ENCODE results near the gene HSPB2. TPM values are rescaled to one million over a fixed set of nuclear protein-coding genes. Genes with fewer than 3 reads are reported as not detected.

Gene HSPB2
- total and polyA plus RNA-seq, 2 of the 8 experiments (the other 6 are each of a cell fraction or from before 2014, with no cell fraction given): 0.32 to 0.86 TPM

- no peak overlapping the region for H2BK20ac ChIP-seq (ENCODE audit: low read length)
- no peak overlapping the region for H3K27ac ChIP-seq (ENCODE audit: low read depth, low read length)
- no peaks in the 10 kb centered on the region; the same call in 1 of the 2 replicates for H3K23me2 ChIP-seq (ENCODE audit: low read depth, low read length)
- H3K9me3 ChIP-seq (ENCODE audit: insufficient read depth in 2 of 2, low read depth in 1 of 2, low read length in 1 of 2): no peaks in the 10 kb centered on the region
- H2BK5ac ChIP-seq (ENCODE audit: low read depth, low read length): no peak overlapping the region
- no peaks in the 10 kb centered on the region for H3K27me3 ChIP-seq (replicated peaks in 1 of 4; ENCODE audit: control insufficient read depth in 3 of 4, extremely low read depth in 1 of 4, insufficient read depth in 3 of 4, low read length in 3 of 4)
- H2BK15ac ChIP-seq (ENCODE audit: low read length): no peak overlapping the region
- H2AFZ ChIP-seq (ENCODE audit: low read length): no peak overlapping the region
- H4K8ac ChIP-seq (ENCODE audit: extremely low read depth, insufficient read depth, low read length): no peak overlapping the region
- H3K14ac ChIP-seq (ENCODE audit: insufficient read length): no peak overlapping the region
- H2BK120ac ChIP-seq (replicated peaks; ENCODE audit: low read depth, low read length): no peak overlapping the region
- no peak overlapping the region for H2AK5ac ChIP-seq (ENCODE audit: low read depth, low read length)
- H3K4ac ChIP-seq (replicated peaks; ENCODE audit: insufficient read length, low read depth, low read length): no peak overlapping the region
- H3K9ac ChIP-seq (replicated peaks in 1 of 4; ENCODE audit: extremely low read depth in 1 of 4, low read depth in 3 of 4, low read length in 3 of 4): no peak overlapping the region
- no peak overlapping the region for H3K4me2 ChIP-seq (ENCODE audit: insufficient read depth in 1 of 2, low read depth in 2 of 2, low read length in 2 of 2)
- no peaks in the 10 kb centered on the region for H4K20me1 ChIP-seq (replicated peaks in 1 of 2; ENCODE audit: control insufficient read depth in 1 of 2, insufficient read depth in 2 of 2, low read length in 2 of 2)
- H3K4me1 ChIP-seq (replicated peaks in 1 of 4; ENCODE audit: control insufficient read depth in 3 of 4, insufficient read depth in 4 of 4, low read length in 3 of 4): peaks cover 0 to 2% (median 0%) of the 10 kb centered on the region in 4 experiments; a peak in 1 of 7 replicates
- H3K18ac ChIP-seq (ENCODE audit: extremely low read depth, low read length): no peak overlapping the region
- TF ChIP-seq HDAC2 (IDR thresholded peaks at IDR 0.05; ENCODE audit: borderline replicate concordance in 1 of 2, low read depth in 2 of 2, low read length in 2 of 2) (no peak), CHD1 (IDR thresholded peaks at IDR 0.05; ENCODE audit: low read depth, low read length) (no peak), CBX5 (IDR thresholded peaks at IDR 0.05; ENCODE audit: low read depth, low read length) (no peak)
- ChIA-PET POLR2A (ENCODE audit: partially characterized antibody) (interaction anchor here (1.1 kb wide), 1 partner anchor 31 kb away, joined by 3 read pairs; no protein-coding TSS in a partner anchor), CTCF (ENCODE audit: partially characterized antibody) (interaction anchor here (0.9 to 25.5 kb wide), 6 partner anchors 11 to 80 kb away, joined by 3 to 565 read pairs (median 4); partner anchors contain the start of gene DLAT)
- H3K79me2 ChIP-seq (ENCODE audit: control insufficient read depth in 1 of 2, insufficient read depth in 2 of 2, low read length in 2 of 2): 0 out of 4 replicates have a peak, but pooled peaks cover 0 to under 1% of the 10 kb centered on the region in 2 experiments
- no peak for DNase-seq (ENCODE audit: low read depth in 1 of 2, low spot score in 2 of 2)
- no peak overlapping the region for H3K4me3 ChIP-seq (ENCODE audit: extremely low read depth in 1 of 4, insufficient read depth in 2 of 4, low read depth in 3 of 4, low read length in 4 of 4)
- H2BK12ac ChIP-seq (ENCODE audit: low read depth, low read length): no peak overlapping the region
- no peak overlapping the region for H3K23ac ChIP-seq (ENCODE audit: insufficient read length)
- no peak overlapping the region for H4K91ac ChIP-seq (replicated peaks; ENCODE audit: insufficient read length, low read length)
- no peak overlapping the region for H4K5ac ChIP-seq (ENCODE audit: insufficient read length, low read depth, low read length)
- 0 out of 2 replicates have a peak, but pooled peaks cover 2% of the 10 kb centered on the region for H3K79me1 ChIP-seq (ENCODE audit: low read depth, low read length)
- WGBS, 2 experiments (ENCODE audit: extremely low coverage in 1 of 2, insufficient coverage in 1 of 2, insufficient read length in 1 of 2, insufficient replicate concordance in 2 of 2, low coverage in 1 of 2, low lambda C conversion rate in 2 of 2, missing lambda C conversion rate in 1 of 2): 68% methylated on average over 1 of the region's 1 CpG; no CpG with 5 or more reads in 1 of the 2 experiments
- no peak overlapping the region for H3K56ac ChIP-seq (replicated peaks; ENCODE audit: insufficient read length, low read depth, low read length)
- H3K36me3 ChIP-seq (ENCODE audit: control insufficient read depth in 2 of 4, insufficient read depth in 4 of 4, low read length in 3 of 4): peaks cover 0 to 3% (median 0%) of the 10 kb centered on the region in 4 experiments; a peak in 1 of 8 replicates
- no peak for FAIRE-seq
Observed at GRCh38 chr11:111945198-111945597, 32.7 kb downstream of the HSPB2 start.
